ENCODE results near the gene ABCC9.

ABCC9 gene

DNA sequence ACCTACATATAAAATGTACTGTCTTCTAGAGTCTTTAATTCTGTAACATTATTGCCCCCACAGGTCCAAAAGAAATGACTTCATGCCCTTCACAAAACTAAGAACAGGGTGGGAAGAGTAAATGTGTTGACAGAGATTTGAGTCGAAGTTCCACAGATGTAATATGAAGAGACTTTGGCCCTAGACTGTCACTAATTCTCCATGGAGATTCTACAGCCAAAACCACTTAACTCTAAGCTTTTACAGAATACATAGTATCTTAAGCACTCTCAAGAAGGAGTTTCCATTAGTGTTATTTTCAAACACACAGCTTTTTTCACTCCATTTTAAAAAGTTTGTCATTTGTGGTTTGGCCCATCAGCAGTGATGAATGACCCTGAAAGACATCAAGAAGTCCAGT is 56.3 kb downstream of the ABCC9 start:
- H3K36me3 ChIP-seq (ENCODE audit: control insufficient read depth in 2 of 2, insufficient read depth in 2 of 2, low read length in 2 of 2), result no peaks in the 10 kb centered on the region
- no peaks in the 10 kb centered on the region for H3K27me3 ChIP-seq (ENCODE audit: control insufficient read depth in 2 of 2, insufficient read depth in 2 of 2, low read length in 2 of 2)
- H3K9me3 ChIP-seq (ENCODE audit: control insufficient read depth in 2 of 2, low read length in 2 of 2), result no peaks in the 10 kb centered on the region
- no peaks in the 10 kb centered on the region for H3K4me1 ChIP-seq (ENCODE audit: control insufficient read depth in 2 of 2, insufficient read depth in 2 of 2, low read length in 2 of 2)
- H3K27ac ChIP-seq (ENCODE audit: low read depth in 2 of 2, low read length in 2 of 2), result no peak overlapping the region
- H3K4me3 ChIP-seq (ENCODE audit: low read length in 2 of 2), result no peak overlapping the region
- H3K9ac ChIP-seq (ENCODE audit: low read depth in 1 of 2, low read length in 2 of 2), result no peak overlapping the region

DNA sequence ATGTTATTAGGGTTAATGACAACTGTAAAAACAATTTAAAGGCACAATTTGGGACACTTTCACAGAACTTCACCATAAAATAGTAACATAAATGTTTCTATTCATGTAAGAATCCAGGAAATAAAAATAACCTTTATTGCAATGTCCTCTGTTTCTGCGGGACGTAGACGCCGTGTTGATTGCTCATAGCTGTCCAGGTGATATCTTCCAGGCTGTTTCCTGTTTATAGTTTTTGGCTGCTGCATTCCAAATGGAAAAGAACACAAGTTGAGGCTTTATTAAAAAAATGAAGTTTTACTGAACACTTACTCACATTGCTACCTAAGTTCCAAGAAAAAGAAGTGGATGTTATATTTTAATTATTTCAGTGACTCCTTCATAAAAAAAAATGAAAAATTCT is 58.6 kb downstream of the ABCC9 start:
- H3K27ac ChIP-seq (ENCODE audit: low read depth in 2 of 2, low read length in 2 of 2), result no peak overlapping the region

DNA sequence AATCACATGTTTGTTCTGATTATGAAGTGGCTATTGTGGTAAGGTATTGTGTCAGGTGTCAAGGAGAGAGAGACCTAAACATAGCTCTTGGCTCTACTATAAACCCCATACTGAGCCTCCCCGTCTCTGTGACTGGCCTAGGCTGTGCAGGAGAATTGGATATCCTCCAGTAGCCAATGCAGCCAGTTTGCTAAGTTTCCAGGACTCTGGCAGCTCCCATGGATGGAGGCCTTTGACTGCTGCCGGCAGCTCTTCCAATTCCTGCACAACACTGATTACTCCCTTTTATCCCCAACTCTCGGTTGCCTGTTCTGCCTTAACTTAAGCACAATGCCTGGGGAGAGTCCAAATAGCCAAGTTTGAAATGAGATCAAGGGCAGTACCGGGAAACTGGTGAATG is 59.3 kb downstream of the ABCC9 start:
- H3K9ac ChIP-seq (ENCODE audit: low read depth in 1 of 2, low read length in 2 of 2), result no peak overlapping the region
- no peaks in the 10 kb centered on the region for H3K27me3 ChIP-seq (ENCODE audit: control insufficient read depth in 2 of 2, insufficient read depth in 2 of 2, low read length in 2 of 2)
- no peaks in the 10 kb centered on the region for H3K36me3 ChIP-seq (ENCODE audit: control insufficient read depth in 2 of 2, insufficient read depth in 2 of 2, low read length in 2 of 2)
- no peak overlapping the region for H3K27ac ChIP-seq (ENCODE audit: low read depth in 2 of 2, low read length in 2 of 2)
- no peaks in the 10 kb centered on the region for H3K9me3 ChIP-seq (ENCODE audit: control insufficient read depth in 2 of 2, low read length in 2 of 2)
- no peak overlapping the region for H3K4me3 ChIP-seq (ENCODE audit: low read length in 2 of 2)
- H3K4me1 ChIP-seq (ENCODE audit: control insufficient read depth in 2 of 2, insufficient read depth in 2 of 2, low read length in 2 of 2), result no peaks in the 10 kb centered on the region

More for the DNA sequence above, 58.6 kb downstream of the ABCC9 start:
- Histone ChIP-seq H3K4me3 (ENCODE audit: low read length in 2 of 2) (no peak overlapping the region), H3K9me3 (ENCODE audit: control insufficient read depth in 2 of 2, low read length in 2 of 2) (no peaks in the 10 kb centered on the region), H3K27me3 (ENCODE audit: control insufficient read depth in 2 of 2, insufficient read depth in 2 of 2, low read length in 2 of 2) (no peaks in the 10 kb centered on the region), H3K9ac (ENCODE audit: low read depth in 1 of 2, low read length in 2 of 2) (no peak overlapping the region), H3K4me1 (ENCODE audit: control insufficient read depth in 2 of 2, insufficient read depth in 2 of 2, low read length in 2 of 2) (no peaks in the 10 kb centered on the region), H3K36me3 (ENCODE audit: control insufficient read depth in 2 of 2, insufficient read depth in 2 of 2, low read length in 2 of 2) (no peaks in the 10 kb centered on the region)

DNA sequence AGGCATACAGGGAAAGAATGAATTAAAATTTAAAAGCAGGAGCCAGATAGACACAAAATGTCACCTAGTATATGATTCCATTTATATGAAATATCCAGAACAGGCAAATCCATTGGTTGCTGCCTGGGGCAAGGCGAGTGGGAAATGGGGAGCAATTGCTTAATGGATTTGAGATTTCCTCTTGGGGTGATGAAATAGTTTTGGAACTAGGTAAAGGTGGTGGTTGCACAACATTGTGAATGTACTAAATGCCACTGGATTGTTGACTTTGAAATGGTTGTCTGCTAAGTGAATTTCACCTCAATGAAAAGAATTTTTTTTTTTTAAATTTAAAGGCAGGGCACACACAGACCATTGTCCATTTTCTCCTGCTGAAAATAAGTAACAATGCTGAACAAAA is 61.9 kb downstream of the ABCC9 start:
- no peak overlapping the region for H3K27ac ChIP-seq (ENCODE audit: low read depth in 2 of 2, low read length in 2 of 2)
- no peaks in the 10 kb centered on the region for H3K4me1 ChIP-seq (ENCODE audit: control insufficient read depth in 2 of 2, insufficient read depth in 2 of 2, low read length in 2 of 2)
- no peaks in the 10 kb centered on the region for H3K9me3 ChIP-seq (ENCODE audit: control insufficient read depth in 2 of 2, low read length in 2 of 2)

DNA sequence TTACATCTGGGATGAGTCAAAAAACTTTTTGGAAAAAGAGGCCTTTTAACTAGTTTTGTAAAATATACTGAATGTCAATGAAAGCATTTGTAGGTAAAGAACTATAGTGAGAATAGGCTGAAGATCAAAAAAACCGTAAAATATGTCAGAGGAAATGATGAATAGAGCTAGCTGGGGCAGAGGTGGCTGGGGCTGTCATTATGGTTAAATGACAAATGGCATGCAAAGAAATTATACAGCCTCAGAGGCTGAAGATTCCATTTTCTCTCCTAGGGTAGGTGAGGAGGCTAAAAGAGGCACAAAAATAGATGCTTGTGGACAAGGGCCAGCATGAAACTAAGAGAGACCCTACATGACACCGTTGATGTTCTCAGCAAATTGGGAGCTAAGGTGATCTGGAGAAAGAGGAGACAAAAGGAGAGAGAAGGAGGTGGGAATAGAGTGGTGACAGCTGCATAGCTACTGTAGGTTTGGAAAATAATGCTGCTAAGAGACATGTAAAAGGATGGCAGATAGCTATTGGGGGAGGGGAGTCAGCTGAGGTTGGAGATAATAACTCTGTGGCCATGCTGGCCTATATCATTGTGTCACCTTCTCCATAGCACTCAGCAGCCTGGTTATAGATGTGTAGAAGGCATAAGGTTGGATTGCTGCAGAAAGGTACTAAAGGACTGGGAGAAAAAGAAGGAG is 63.8 kb downstream of the ABCC9 start:
- H3K9me3 ChIP-seq (ENCODE audit: control insufficient read depth in 2 of 2, low read length in 2 of 2), result no peaks in the 10 kb centered on the region
- no peak overlapping the region for H3K4me3 ChIP-seq (ENCODE audit: low read length in 2 of 2)
- H3K4me1 ChIP-seq (ENCODE audit: control insufficient read depth in 2 of 2, insufficient read depth in 2 of 2, low read length in 2 of 2), result no peaks in the 10 kb centered on the region
- no peak overlapping the region for H3K9ac ChIP-seq (ENCODE audit: low read depth in 1 of 2, low read length in 2 of 2)
- H3K27ac ChIP-seq (ENCODE audit: low read depth in 2 of 2, low read length in 2 of 2), result no peak overlapping the region
- H3K27me3 ChIP-seq (ENCODE audit: control insufficient read depth in 2 of 2, insufficient read depth in 2 of 2, low read length in 2 of 2), result no peaks in the 10 kb centered on the region
- no peaks in the 10 kb centered on the region for H3K36me3 ChIP-seq (ENCODE audit: control insufficient read depth in 2 of 2, insufficient read depth in 2 of 2, low read length in 2 of 2)

More for the DNA sequence above, 61.9 kb downstream of the ABCC9 start:
- H3K9ac ChIP-seq (ENCODE audit: low read depth in 1 of 2, low read length in 2 of 2), result no peak overlapping the region
- H3K27me3 ChIP-seq (ENCODE audit: control insufficient read depth in 2 of 2, insufficient read depth in 2 of 2, low read length in 2 of 2), result no peaks in the 10 kb centered on the region
- no peak overlapping the region for H3K4me3 ChIP-seq (ENCODE audit: low read length in 2 of 2)
- no peaks in the 10 kb centered on the region for H3K36me3 ChIP-seq (ENCODE audit: control insufficient read depth in 2 of 2, insufficient read depth in 2 of 2, low read length in 2 of 2)

DNA sequence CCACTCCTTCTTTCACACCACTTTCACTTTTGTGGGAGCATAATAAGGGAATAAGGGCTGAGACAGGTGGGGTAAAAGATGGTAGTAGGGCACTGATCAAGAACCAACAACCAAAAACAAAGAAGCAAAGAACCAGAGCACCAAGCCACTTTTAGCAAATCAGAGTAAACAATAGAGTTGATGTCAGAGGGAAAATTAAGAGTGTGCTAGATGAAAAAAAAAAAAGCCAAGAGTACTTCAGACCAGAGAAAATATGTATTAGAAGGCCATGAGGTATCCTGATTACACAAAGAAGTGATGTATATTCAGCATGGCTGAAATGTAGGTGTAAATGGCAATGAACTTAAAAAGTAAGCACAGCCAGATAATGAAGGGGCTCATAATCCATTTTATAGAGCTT is 75.4 kb downstream of the ABCC9 start:
- Histone ChIP-seq H3K4me1 (ENCODE audit: control insufficient read depth in 2 of 2, insufficient read depth in 2 of 2, low read length in 2 of 2) (no peaks in the 10 kb centered on the region), H3K9me3 (ENCODE audit: control insufficient read depth in 2 of 2, low read length in 2 of 2) (peaks cover 0 to 2% of the 10 kb centered on the region in 2 donors), H3K27ac (ENCODE audit: low read depth in 2 of 2, low read length in 2 of 2) (no peak overlapping the region), H3K36me3 (ENCODE audit: control insufficient read depth in 2 of 2, insufficient read depth in 2 of 2, low read length in 2 of 2) (no peaks in the 10 kb centered on the region), H3K4me3 (ENCODE audit: low read length in 2 of 2) (no peak overlapping the region), H3K27me3 (ENCODE audit: control insufficient read depth in 2 of 2, insufficient read depth in 2 of 2, low read length in 2 of 2) (no peaks in the 10 kb centered on the region), H3K9ac (ENCODE audit: low read depth in 1 of 2, low read length in 2 of 2) (no peak overlapping the region)

DNA sequence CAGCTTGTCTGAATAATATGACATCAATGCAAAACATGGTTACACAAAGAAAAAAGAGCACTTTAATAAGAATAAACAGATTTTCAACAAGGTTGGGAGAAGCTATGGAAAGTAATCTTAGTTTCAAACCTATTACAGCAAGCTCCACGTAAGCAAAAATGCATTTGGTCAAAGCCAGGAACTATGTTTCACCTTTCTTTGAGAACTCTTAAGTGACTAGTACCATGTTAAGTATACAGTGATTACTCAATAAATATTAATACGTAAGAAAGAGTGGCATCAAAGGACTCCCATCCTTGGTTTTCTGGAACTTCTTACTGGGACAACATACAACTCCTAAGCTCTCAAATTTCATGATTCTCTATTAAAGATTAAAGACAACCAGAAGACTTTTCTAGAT is 80.7 kb downstream of the ABCC9 start:
- Histone ChIP-seq H3K27me3 (ENCODE audit: control insufficient read depth in 2 of 2, insufficient read depth in 2 of 2, low read length in 2 of 2) (no peaks in the 10 kb centered on the region), H3K4me3 (ENCODE audit: low read length in 2 of 2) (no peak overlapping the region), H3K36me3 (ENCODE audit: control insufficient read depth in 2 of 2, insufficient read depth in 2 of 2, low read length in 2 of 2) (no peaks in the 10 kb centered on the region), H3K9me3 (ENCODE audit: control insufficient read depth in 2 of 2, low read length in 2 of 2) (no peaks in the 10 kb centered on the region), H3K9ac (ENCODE audit: low read depth in 1 of 2, low read length in 2 of 2) (no peak overlapping the region), H3K4me1 (ENCODE audit: control insufficient read depth in 2 of 2, insufficient read depth in 2 of 2, low read length in 2 of 2) (no peaks in the 10 kb centered on the region), H3K27ac (ENCODE audit: low read depth in 2 of 2, low read length in 2 of 2) (no peak overlapping the region)

DNA sequence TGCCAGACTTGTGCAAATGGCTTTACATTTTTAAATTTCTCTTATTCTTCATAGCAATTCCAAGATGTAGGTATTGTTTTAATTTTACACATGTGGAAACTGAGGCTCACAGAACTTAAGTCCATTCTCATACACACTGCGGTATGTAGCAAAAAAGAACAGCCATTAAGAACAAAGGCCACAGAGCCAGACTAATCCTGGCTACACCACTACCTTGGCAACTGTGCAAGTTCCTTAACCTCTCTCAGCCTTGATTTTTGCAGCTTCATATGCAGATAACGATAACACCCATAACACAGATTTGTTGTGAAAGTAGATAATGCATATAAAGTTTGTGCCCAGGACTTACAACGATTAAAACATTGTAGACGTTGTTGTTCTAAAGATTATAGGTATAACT is 81.1 kb downstream of the ABCC9 start:
- H3K4me3 ChIP-seq (ENCODE audit: low read length in 2 of 2), result no peak overlapping the region
- no peak overlapping the region for H3K9ac ChIP-seq (ENCODE audit: low read depth in 1 of 2, low read length in 2 of 2)
- no peaks in the 10 kb centered on the region for H3K36me3 ChIP-seq (ENCODE audit: control insufficient read depth in 2 of 2, insufficient read depth in 2 of 2, low read length in 2 of 2)
- H3K9me3 ChIP-seq (ENCODE audit: control insufficient read depth in 2 of 2, low read length in 2 of 2), result no peaks in the 10 kb centered on the region
- no peaks in the 10 kb centered on the region for H3K4me1 ChIP-seq (ENCODE audit: control insufficient read depth in 2 of 2, insufficient read depth in 2 of 2, low read length in 2 of 2)
- H3K27me3 ChIP-seq (ENCODE audit: control insufficient read depth in 2 of 2, insufficient read depth in 2 of 2, low read length in 2 of 2), result no peaks in the 10 kb centered on the region
- H3K27ac ChIP-seq (ENCODE audit: low read depth in 2 of 2, low read length in 2 of 2), result no peak overlapping the region

DNA sequence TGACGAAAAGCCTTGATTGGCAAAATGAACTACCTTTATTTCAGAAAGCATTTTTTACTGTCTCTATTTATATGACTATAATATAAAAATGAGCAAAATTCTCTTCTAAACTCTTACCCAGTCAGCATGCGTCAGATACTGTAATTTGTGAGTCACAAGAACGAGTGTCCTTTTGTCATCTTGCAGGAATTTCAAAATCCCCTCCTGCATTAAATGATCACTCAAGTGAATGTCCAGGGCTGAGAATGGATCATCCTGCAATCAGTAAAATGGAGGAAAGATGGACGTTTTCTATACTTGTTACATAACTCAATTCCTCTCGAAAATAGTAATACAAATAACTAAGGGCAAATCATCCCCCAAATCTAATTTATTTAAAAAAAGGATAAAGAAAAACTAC is 89.0 kb downstream of the ABCC9 start:
- no peaks in the 10 kb centered on the region for H3K27me3 ChIP-seq (ENCODE audit: control insufficient read depth in 2 of 2, insufficient read depth in 2 of 2, low read length in 2 of 2)
- H3K27ac ChIP-seq (ENCODE audit: low read depth in 2 of 2, low read length in 2 of 2), result no peak overlapping the region
- H3K36me3 ChIP-seq (ENCODE audit: control insufficient read depth in 2 of 2, insufficient read depth in 2 of 2, low read length in 2 of 2), result no peaks in the 10 kb centered on the region
- H3K4me1 ChIP-seq (ENCODE audit: control insufficient read depth in 2 of 2, insufficient read depth in 2 of 2, low read length in 2 of 2), result no peaks in the 10 kb centered on the region
- H3K9ac ChIP-seq (ENCODE audit: low read depth in 1 of 2, low read length in 2 of 2), result no peak overlapping the region
- no peaks in the 10 kb centered on the region for H3K9me3 ChIP-seq (ENCODE audit: control insufficient read depth in 2 of 2, low read length in 2 of 2)
- no peak overlapping the region for H3K4me3 ChIP-seq (ENCODE audit: low read length in 2 of 2)

DNA sequence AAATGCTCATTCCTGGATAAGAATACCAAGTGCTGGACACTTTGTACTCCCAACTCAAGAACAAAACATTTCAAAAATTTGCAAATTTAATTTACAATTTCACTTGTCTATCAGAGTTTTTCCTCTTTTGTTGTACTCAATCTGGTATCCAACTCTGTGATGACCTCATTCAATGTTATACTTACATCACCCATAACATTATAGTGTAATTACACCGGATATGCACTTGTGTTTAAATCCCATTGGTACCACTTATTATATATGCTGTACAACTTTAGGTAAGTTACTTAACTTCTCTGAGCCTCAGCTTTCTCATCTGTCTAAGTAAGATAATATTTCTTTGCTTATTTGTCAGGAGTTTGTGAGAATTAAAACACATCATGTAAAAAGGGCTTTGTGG is 90.1 kb downstream of the ABCC9 start:
- H3K27me3 ChIP-seq (ENCODE audit: control insufficient read depth in 2 of 2, insufficient read depth in 2 of 2, low read length in 2 of 2), result no peaks in the 10 kb centered on the region
- H3K4me1 ChIP-seq (ENCODE audit: control insufficient read depth in 2 of 2, insufficient read depth in 2 of 2, low read length in 2 of 2), result no peaks in the 10 kb centered on the region
- H3K9ac ChIP-seq (ENCODE audit: low read depth in 1 of 2, low read length in 2 of 2), result no peak overlapping the region
- H3K36me3 ChIP-seq (ENCODE audit: control insufficient read depth in 2 of 2, insufficient read depth in 2 of 2, low read length in 2 of 2), result no peaks in the 10 kb centered on the region
- no peak overlapping the region for H3K4me3 ChIP-seq (ENCODE audit: low read length in 2 of 2)
- H3K27ac ChIP-seq (ENCODE audit: low read depth in 2 of 2, low read length in 2 of 2), result no peak overlapping the region
- H3K9me3 ChIP-seq (ENCODE audit: control insufficient read depth in 2 of 2, low read length in 2 of 2), result no peaks in the 10 kb centered on the region

DNA sequence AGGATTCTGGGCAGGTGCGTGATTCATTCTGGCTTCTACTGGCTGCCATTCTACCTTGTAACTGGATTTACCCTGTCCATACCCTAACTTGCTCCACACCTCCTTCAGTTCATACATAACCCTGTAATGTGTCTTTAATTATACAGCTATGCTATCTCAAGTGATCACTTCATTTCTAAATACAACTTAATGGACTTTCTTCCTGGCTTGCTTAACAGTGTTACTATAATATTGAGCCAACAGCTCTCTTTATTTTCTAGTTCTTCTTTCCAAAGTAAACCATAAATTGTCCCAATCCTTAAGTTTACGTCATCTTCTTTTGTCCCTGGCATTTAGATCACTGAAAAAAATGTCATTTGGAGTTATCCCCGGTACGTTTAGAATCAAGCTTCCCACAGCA is 90.8 kb downstream of the ABCC9 start:
- H3K27ac ChIP-seq (ENCODE audit: low read depth in 2 of 2, low read length in 2 of 2), result no peak overlapping the region
- no peaks in the 10 kb centered on the region for H3K4me1 ChIP-seq (ENCODE audit: control insufficient read depth in 2 of 2, insufficient read depth in 2 of 2, low read length in 2 of 2)
- H3K4me3 ChIP-seq (ENCODE audit: low read length in 2 of 2), result no peak overlapping the region

More for the DNA sequence above, 90.8 kb downstream of the ABCC9 start:
- Histone ChIP-seq H3K36me3 (ENCODE audit: control insufficient read depth in 2 of 2, insufficient read depth in 2 of 2, low read length in 2 of 2) (no peaks in the 10 kb centered on the region), H3K9ac (ENCODE audit: low read depth in 1 of 2, low read length in 2 of 2) (no peak overlapping the region), H3K9me3 (ENCODE audit: control insufficient read depth in 2 of 2, low read length in 2 of 2) (no peaks in the 10 kb centered on the region), H3K27me3 (ENCODE audit: control insufficient read depth in 2 of 2, insufficient read depth in 2 of 2, low read length in 2 of 2) (no peaks in the 10 kb centered on the region)
